OCI-M1 (cell line): ENCODE measurements around the gene TPD52L1.
"Not testable (repeated sequence)": the region's sequence is repeated elsewhere in the genome, so short reads cannot be mapped to it uniquely, and the experiment has no call there.

Experiments used
- DNase-seq: peaks from one replicate; lab custom pipeline; 2025; lab: John Stamatoyannopoulos, UW

TPD52L1 gene

GRCh38 chr6:125270380-125270779 is 116.8 kb downstream of the TPD52L1 start:
- DNase-seq = no peak

GRCh38 chr6:125271486-125272159 is 118.0 kb downstream of the TPD52L1 start:
- DNase-seq = no peak

GRCh38 chr6:125273251-125273650 is 119.7 kb downstream of the TPD52L1 start:
- DNase-seq = no peak

- DNase-seq = no peak
These were observed 120.4 kb downstream of the TPD52L1 start for GRCh38 chr6:125273965-125274364.

GRCh38 chr6:125274935-125275334 is 121.4 kb downstream of the TPD52L1 start:
- no peak for DNase-seq

GRCh38 chr6:125275779-125276178 is 122.2 kb downstream of the TPD52L1 start:
- no peak for DNase-seq

GRCh38 chr6:125277838-125278237 is 124.3 kb downstream of the TPD52L1 start:
- no peak for DNase-seq

- DNase-seq = no peak
These were observed 126.4 kb downstream of the TPD52L1 start for GRCh38 chr6:125279961-125280360.

GRCh38 chr6:125280370-125281035 is 126.9 kb downstream of the TPD52L1 start:
- DNase-seq = not testable (repeated sequence)

GRCh38 chr6:125282470-125282869 is 128.9 kb downstream of the TPD52L1 start:
- DNase-seq = not testable (repeated sequence)

- DNase-seq = no peak
These were observed 131.8 kb downstream of the TPD52L1 start for GRCh38 chr6:125285353-125285752.

- DNase-seq = no peak
These were observed 132.4 kb downstream of the TPD52L1 start for GRCh38 chr6:125285936-125286335.

GRCh38 chr6:125287718-125288117 is 134.1 kb downstream of the TPD52L1 start:
- no peak for DNase-seq

GRCh38 chr6:125293587-125293986 is 140.0 kb downstream of the TPD52L1 start:
- no peak for DNase-seq

- DNase-seq = no peak
These were observed 140.5 kb downstream of the TPD52L1 start for GRCh38 chr6:125294036-125294435.

- DNase-seq = no peak
These were observed 141.4 kb downstream of the TPD52L1 start for GRCh38 chr6:125294925-125295324.

- no peak for DNase-seq
These were observed 142.9 kb downstream of the TPD52L1 start for GRCh38 chr6:125296471-125296870.

- no peak for DNase-seq
These were observed 145.7 kb downstream of the TPD52L1 start for GRCh38 chr6:125299257-125299656.

GRCh38 chr6:125300992-125301434 is 147.4 kb downstream of the TPD52L1 start:
- peak; percentile 63 for DNase-seq

- peak; percentile 83 for DNase-seq
These were observed 148.1 kb downstream of the TPD52L1 start, which contains the start of gene HDDC2 for GRCh38 chr6:125301435-125302391. TSS of gene HDDC2 (minus strand) at chr6:125301967. CDS start at chr6:125301932, 35 bp downstream.

- peak; percentile 66 for DNase-seq
These were observed 149.4 kb downstream of the TPD52L1 start for GRCh38 chr6:125302840-125303511.

- DNase-seq = peak; percentile 74
These were observed 149.9 kb downstream of the TPD52L1 start for GRCh38 chr6:125303512-125303854.
